ENCODE results near the gene HIRIP3. TPM values are rescaled to one million over a fixed set of nuclear protein-coding genes. Genes with fewer than 3 reads are reported as not detected.
A peak's percentile ranks its signal among the peaks of the same experiment; 100 is the strongest.

HIRIP3 gene
- total and polyA plus RNA-seq, 2 of the 13 experiments (the other 11 are each of a cell fraction or from before 2014, with no cell fraction given): 12.6 to 17.2 TPM

DNA sequence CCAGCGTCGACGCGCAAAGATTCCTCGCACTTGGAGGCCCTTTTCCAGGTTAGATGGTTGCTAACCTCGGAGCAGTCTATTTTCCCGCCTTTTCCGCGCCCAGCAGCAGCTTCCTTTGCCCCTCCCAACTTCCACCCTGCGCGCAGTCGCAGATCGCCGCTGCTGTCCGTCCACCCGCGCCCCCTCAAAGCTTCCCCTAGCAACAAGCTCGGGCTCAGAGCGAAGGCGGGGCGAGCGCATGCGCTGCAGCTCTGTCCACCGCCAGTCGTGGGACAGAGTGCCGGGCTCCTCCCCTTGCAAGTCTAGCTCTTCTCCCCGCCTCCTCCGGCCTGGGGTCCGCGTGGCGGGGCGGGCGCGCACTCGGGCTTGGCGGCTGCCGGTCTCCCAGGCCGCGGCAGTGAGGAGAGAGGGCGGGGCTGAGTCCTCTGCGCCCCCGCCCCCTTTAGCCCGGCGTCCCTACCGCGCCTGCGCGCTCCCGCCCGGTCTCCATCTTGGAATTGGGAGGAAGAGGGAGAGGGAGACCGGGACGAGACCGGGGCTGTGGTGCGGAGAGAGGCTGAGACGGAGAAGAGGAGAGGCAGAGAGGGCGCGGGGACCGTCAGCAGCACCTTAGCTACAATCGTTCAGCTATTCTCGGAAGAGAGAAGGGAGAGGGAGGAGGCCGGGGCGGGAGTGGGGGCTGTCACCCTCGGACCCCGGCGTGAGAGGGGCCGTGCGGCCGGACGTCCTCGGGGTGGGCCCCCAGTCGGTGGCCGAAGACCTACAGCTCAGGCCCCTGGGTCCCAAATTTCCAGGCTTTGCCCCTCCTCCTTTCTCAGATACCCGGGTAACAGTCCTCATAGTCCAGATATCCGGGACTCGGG lies 21.8 kb downstream of the HIRIP3 start, which contains the start of gene TAOK2 (continued):
- TF ChIP-seq ZSCAN30 (CRISPR knock-in tag; IDR thresholded peaks at IDR 0.05) (no peak), RARA (CRISPR knock-in tag; IDR thresholded peaks at IDR 0.05) (no peak), ZBTB1 (CRISPR knock-in tag; IDR thresholded peaks at IDR 0.05; ENCODE audit: borderline replicate concordance) (no peak), NBN (conservative IDR thresholded peaks at IDR 0.05) (no peak), MLLT10 (CRISPR knock-in tag; IDR thresholded peaks at IDR 0.05) (no peak), SIN3B (IDR thresholded peaks at IDR 0.05; ENCODE audit: low read length) (0 out of 2 replicates have a peak, but pooled peaks have one; percentile 6), ZNF180 (CRISPR knock-in tag; IDR thresholded peaks at IDR 0.05; ENCODE audit: borderline replicate concordance, low read depth) (no peak), AKAP8 (CRISPR knock-in tag; IDR thresholded peaks at IDR 0.05) (peak; percentile 98), U2AF2 (IDR thresholded peaks at IDR 0.05; ENCODE audit: low read depth, low read length) (no peak), EP300 (IDR thresholded peaks at IDR 0.05; ENCODE audit: low read depth in 2 of 2, low read length in 2 of 2) (peak in 1 of 2 experiments; percentile 65; a peak in 2 of 4 replicates), EP300 (CRISPR knock-in tag; IDR thresholded peaks at IDR 0.05; ENCODE audit: borderline replicate concordance) (no peak), KDM5A (IDR thresholded peaks at IDR 0.05; ENCODE audit: borderline replicate concordance, low read length) (peak; percentile 56; the same call in 1 of the 2 replicates), STAG1 (CRISPR knock-in tag; IDR thresholded peaks at IDR 0.05) (peak; percentile 32), SRSF9 (IDR thresholded peaks at IDR 0.05; ENCODE audit: borderline replicate concordance, insufficient read depth, low read depth, low read length, poor library complexity, severe bottlenecking) (no peak), KDM6A (CRISPR knock-in tag; IDR thresholded peaks at IDR 0.05; ENCODE audit: low read depth) (peak; percentile 16; the same call in 1 of the 2 replicates), ZNF773 (CRISPR knock-in tag; IDR thresholded peaks at IDR 0.05; ENCODE audit: borderline replicate concordance) (0 out of 2 replicates have a peak, but pooled peaks have one; percentile 31), SIX1 (CRISPR knock-in tag; IDR thresholded peaks at IDR 0.05; ENCODE audit: borderline replicate concordance) (no peak; the same call in 1 of the 2 replicates), KDM5B (CRISPR knock-in tag; IDR thresholded peaks at IDR 0.05; ENCODE audit: borderline replicate concordance) (peak; percentile 89), ONECUT2 (CRISPR knock-in tag; IDR thresholded peaks at IDR 0.05) (peak; percentile 54; the same call in 1 of the 2 replicates)
- TF ChIP-seq, protein P1, sequence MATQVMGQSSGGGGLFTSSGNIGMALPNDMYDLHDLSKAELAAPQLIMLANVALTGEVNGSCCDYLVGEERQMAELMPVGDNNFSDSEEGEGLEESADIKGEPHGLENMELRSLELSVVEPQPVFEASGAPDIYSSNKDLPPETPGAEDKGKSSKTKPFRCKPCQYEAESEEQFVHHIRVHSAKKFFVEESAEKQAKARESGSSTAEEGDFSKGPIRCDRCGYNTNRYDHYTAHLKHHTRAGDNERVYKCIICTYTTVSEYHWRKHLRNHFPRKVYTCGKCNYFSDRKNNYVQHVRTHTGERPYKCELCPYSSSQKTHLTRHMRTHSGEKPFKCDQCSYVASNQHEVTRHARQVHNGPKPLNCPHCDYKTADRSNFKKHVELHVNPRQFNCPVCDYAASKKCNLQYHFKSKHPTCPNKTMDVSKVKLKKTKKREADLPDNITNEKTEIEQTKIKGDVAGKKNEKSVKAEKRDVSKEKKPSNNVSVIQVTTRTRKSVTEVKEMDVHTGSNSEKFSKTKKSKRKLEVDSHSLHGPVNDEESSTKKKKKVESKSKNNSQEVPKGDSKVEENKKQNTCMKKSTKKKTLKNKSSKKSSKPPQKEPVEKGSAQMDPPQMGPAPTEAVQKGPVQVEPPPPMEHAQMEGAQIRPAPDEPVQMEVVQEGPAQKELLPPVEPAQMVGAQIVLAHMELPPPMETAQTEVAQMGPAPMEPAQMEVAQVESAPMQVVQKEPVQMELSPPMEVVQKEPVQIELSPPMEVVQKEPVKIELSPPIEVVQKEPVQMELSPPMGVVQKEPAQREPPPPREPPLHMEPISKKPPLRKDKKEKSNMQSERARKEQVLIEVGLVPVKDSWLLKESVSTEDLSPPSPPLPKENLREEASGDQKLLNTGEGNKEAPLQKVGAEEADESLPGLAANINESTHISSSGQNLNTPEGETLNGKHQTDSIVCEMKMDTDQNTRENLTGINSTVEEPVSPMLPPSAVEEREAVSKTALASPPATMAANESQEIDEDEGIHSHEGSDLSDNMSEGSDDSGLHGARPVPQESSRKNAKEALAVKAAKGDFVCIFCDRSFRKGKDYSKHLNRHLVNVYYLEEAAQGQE (IDR thresholded peaks at IDR 0.05; ENCODE audit: borderline replicate concordance in 1 of 2, low read depth in 1 of 2, low read length in 2 of 2): peak in 1 of 2 experiments; percentile 36; a peak in 1 of 4 replicates
- TF ChIP-seq, protein P2, sequence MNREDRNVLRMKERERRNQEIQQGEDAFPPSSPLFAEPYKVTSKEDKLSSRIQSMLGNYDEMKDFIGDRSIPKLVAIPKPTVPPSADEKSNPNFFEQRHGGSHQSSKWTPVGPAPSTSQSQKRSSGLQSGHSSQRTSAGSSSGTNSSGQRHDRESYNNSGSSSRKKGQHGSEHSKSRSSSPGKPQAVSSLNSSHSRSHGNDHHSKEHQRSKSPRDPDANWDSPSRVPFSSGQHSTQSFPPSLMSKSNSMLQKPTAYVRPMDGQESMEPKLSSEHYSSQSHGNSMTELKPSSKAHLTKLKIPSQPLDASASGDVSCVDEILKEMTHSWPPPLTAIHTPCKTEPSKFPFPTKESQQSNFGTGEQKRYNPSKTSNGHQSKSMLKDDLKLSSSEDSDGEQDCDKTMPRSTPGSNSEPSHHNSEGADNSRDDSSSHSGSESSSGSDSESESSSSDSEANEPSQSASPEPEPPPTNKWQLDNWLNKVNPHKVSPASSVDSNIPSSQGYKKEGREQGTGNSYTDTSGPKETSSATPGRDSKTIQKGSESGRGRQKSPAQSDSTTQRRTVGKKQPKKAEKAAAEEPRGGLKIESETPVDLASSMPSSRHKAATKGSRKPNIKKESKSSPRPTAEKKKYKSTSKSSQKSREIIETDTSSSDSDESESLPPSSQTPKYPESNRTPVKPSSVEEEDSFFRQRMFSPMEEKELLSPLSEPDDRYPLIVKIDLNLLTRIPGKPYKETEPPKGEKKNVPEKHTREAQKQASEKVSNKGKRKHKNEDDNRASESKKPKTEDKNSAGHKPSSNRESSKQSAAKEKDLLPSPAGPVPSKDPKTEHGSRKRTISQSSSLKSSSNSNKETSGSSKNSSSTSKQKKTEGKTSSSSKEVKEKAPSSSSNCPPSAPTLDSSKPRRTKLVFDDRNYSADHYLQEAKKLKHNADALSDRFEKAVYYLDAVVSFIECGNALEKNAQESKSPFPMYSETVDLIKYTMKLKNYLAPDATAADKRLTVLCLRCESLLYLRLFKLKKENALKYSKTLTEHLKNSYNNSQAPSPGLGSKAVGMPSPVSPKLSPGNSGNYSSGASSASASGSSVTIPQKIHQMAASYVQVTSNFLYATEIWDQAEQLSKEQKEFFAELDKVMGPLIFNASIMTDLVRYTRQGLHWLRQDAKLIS (CRISPR knock-in tag; IDR thresholded peaks at IDR 0.05): no peak
- TF ChIP-seq, protein P3, sequence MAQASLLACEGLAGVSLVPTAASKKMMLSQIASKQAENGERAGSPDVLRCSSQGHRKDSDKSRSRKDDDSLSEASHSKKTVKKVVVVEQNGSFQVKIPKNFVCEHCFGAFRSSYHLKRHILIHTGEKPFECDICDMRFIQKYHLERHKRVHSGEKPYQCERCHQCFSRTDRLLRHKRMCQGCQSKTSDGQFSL (CRISPR knock-in tag; IDR thresholded peaks at IDR 0.05): no peak; the same call in 1 of the 2 replicates

Data from HepG2 (cell line).